Stimulated activated naive CD4-positive, alpha-beta T cell (primary cell): ENCODE data around the gene TBX4.

Experiments used
- DNase-seq, 6 experiments: peaks; one replicate each; lab custom pipeline; 2025; lab: John Stamatoyannopoulos, UW

The TBX4 gene

DNA sequence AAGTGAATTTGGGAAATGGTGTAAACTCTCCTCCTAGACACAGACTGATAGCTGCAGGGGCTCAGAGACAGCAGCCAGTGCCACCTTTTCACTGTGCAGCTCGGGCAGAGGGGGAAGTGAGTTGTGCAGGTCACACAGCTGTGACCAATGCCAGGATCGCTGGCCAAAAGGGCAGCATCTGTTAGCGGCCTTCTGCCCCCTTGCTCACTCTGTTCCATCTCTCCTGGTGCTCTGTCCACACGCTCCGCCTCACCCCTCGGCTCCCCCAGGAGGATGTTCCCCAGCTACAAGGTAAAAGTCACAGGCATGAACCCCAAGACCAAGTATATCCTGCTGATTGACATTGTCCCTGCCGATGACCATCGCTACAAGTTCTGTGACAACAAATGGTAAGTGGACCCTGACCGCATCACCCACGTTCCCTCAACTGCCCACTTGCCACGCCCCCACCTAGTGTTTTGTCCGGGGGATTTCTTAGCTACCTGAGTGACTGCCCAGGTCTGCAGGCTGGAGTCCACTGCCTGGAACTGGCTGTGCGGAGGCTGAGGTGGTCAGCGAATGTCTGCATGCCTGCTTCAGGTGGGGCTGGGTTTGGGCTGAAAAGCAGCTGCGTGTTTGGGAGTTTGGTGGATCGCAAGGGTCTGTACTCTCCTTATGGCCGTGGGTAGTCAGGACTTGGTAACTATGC lies 13.5 kb downstream of the TBX4 start:
- no peak for DNase-seq

DNA sequence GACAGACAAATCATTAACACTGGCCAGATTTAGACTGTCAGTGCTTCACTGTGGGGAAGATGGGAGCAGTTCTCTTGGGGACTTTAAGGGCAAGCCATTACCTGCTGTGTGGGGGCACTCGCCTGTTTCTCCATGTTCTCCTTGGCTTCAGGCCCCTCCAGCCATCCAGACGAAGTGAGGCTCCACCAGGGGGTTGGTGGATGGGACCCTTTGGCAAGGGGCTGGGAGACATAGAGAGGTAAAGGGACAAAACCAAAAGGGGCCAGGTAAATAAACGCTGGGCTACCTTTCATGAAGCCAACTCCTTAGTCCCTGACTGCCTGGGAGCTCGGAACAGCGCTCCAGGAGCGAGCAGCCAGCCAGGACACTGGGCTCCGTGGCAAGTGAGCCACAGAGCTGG lies 14.0 kb downstream of the TBX4 start:
- no peak for DNase-seq

DNA sequence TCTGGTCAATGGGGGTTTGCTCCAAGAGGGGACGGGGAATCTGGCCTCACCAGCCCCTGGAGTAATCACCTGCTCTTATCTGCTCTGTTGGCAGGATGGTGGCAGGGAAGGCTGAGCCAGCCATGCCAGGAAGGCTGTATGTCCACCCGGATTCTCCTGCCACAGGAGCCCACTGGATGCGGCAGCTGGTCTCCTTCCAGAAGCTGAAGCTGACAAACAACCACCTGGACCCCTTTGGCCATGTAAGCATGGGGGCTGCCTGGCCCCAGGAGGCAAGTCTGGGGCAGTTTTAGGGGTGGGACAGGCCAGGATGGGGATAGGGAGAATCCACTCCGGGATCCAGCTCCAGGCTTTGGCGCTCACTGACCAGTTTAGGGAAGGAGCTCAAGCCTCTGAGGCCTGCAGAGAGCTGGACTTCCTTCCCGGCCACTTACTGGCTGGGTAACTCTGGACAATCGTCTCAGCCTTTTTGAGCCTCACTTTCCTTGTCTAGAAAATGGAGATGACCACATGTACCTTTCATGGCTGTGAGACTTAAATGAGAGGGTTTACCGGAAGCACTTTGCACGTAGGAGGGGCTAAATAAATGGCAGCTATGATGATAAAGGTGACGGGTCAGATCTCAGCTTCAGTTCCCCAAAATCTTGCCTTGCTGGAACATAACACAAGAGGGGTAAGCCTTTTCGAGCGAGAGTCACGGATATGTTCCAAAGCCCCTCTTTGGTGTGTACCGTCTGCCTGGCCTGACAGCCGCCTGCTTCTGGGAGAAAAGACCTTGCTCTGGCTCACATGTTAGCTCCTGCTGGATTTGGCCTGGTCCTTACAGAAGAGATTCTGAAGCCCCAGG lies 15.4 kb downstream of the TBX4 start:
- DNase-seq: no peak

DNA sequence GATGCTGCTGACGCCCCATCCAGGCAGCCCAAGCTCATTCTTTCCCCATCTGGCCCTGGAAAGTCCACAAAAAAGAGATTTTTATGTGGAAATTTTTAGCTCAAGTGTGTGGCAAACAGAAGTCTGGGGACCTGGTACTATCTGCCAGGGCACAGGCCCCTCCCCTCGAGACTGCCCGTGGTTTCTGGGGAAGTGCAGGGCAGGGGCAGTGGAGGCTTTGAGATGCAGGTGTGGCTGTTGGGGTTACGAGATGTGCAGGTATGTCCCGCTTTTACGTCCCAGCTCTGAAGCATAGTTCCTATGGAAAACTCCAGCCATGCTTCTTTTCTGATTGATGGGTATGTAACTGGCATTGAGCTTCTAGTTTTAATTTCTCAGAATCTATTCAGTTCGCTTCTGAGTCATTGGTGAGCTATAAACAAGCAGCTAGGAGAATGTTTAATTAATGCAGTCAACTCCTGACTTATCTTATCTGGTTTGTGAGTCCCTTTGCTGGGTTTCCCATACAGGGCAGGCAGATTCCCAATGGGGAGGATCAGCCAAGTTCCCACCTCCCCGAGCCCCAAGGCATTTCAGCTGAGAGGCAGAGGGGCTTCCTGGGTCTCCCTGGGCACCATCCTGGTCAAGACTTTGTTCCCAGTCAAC lies 16.2 kb downstream of the TBX4 start:
- DNase-seq: no peak

DNA sequence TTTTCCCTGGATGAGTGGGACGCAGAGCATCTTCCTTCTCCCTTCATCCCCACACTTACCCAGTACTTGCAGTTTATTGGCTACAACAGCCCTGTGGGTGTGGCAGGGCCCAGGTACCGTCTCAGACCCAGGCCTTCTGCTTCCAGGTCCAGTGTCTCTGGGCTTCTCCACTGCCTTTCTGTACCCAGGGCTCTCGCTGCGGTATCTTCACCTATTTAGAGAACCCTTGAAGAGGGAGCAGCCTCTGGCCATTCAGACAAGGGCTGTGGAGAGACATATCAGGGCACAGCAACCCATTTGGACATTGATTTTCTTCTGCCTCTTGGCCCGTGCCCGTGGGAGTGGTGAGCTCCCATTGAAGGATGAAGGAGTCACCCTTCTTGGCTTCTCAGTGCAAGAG lies 17.3 kb downstream of the TBX4 start:
- DNase-seq: no peak

DNA sequence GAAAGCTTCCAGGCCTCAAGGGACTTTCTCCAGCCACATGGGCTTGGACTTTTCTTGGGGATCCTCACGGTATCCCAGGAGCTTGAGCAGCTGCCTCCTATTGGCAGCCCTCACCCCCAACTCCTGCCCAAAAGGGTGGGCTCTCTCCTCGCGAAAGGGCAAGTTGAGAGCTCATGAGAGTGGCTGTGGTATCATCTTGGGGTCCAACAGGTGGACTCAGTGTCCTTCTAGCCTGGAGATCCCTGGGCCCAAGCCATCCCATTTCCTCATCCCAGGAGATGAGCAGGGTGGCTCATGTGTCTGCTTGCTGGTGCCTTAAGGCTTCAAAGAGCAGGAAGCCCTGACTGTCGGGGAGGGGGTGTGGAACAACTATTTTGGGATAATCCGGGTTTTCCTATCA lies 17.7 kb downstream of the TBX4 start:
- no peak for DNase-seq

DNA sequence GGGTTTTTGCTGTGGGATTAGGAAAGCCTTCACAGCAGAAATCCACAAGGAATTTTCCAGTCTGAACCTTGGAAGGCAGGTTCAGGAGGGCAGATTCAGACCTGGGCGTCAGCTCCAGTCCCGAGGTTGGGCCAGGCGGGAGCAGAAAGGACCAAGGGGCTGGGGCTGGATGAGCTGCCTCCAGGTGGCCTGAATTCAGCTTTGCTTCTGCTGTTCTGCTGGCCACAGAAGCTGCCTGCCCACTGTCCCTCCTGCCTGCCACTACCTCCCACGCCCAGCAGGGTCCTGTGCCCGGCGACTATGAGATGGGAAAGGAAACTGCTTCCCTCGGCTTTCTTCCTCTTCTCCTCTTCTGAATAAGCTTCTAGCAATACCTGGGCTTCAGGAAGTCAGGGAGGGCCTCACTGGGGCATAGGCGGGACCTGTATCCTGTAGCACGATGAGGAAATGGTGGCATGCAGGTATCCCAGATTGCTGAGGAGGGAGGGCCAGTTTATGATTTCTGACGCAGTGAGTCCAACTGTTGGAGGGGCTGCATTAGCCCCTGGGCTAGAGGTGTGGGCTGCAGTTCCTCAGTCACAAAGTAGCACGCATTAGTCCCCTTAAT lies 18.4 kb downstream of the TBX4 start:
- DNase-seq: no peak

DNA sequence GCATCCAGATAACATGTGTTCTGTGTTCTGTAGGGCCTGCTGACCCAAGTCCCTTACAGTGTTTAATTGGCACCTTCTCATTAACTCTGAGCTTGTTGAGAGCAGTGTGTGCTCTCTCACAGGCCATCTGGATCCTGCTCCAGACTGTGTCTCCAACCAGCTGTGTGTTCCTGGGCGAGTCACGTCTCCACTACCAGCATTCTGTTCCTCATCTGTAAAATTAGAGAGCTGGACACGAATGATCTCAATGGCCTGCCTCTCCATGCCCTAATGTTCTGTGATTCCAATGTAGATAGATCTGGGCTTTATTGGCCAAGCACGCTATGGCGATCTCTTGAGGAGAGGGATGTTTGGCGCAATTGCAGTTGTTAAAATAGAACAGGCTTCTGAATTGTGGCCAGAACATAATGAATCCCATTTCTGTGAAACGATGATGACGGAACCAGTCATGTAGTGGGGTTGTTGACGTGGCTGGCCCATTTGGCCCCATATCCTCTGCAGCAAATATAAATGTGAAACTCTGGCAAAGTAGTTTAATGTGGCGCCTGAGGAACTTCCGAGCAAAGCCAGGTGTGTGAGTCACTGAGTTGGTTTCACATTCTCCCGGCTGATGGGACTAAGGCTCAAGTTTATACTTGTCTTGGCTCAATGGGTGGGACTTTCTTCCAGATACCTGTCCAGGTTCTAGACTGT lies 22.2 kb downstream of the TBX4 start:
- no peak for DNase-seq

DNA sequence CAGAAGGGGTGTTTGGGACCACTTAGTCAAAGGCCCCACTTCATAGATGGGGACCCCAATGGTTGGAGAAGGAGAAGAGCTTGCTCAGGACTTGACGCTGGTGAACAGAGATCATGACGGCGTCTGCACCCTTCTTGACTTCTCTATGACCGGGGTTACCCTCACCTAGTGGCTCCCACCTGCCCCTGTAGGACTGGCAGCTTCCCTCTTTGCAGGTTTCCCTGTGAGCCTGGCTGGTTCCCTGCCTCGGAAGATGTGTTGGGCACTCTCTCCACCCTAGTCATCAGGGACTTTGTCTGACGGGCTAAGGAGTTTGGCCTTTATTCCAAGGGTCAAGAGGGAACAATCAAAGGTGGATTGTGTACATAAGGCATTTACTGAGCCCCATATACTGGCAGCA lies 22.7 kb downstream of the TBX4 start:
- DNase-seq: no peak

DNA sequence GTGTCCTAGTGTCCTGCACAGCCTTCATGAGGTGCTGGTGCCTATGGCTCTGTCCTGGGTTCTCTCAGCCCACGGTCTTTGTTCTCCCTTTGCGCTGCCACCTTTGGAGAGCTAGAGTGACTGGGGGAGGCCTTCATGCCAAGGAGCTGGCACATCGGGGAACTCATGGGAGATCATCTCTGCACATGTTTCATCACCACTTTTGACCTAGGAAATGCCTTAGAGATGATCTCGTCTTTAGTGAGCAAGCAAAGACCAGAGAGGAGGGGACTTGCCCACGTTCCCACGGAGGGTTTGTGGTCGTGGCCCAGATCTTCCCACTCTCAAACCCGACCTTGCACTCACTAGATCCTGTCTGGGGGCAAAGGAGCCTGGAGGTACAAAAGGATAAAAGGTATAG lies 23.5 kb downstream of the TBX4 start:
- DNase-seq: no peak

DNA sequence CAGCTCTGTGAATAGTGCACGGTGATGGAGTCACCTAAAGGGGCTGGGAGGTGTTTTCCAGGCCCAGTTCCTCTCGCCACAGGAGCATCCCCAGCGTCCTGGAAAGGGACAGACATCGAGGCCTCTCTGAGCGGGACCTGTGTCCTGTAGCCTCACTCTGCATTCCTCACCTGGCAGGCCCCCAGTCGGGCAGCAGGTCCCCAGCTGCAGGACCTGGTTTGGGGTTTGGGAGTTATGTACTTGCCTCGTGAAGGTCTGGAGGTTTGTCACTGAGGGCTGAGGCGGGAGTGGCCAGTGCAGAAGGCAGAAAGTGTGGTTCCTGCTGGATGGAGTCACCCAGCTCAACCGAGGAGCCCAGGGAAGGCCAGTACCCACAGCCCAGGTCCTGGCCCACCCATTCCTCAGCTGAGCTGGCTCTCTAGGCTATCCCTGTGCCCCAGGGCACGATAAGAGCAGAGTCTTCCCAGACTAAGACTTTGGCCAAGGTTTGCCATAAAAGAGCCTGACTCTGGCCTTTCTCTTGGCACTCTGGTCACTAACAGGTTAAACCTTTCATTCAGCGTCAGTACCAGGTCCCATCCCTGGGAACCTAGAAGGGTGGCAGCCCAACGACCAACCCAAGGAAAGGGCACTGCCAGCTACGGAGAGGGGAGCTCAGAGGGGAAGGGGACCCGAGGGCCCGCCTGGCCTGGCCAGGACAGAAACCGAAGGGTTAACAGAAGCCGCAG lies 24.4 kb downstream of the TBX4 start:
- no peak for DNase-seq

DNA sequence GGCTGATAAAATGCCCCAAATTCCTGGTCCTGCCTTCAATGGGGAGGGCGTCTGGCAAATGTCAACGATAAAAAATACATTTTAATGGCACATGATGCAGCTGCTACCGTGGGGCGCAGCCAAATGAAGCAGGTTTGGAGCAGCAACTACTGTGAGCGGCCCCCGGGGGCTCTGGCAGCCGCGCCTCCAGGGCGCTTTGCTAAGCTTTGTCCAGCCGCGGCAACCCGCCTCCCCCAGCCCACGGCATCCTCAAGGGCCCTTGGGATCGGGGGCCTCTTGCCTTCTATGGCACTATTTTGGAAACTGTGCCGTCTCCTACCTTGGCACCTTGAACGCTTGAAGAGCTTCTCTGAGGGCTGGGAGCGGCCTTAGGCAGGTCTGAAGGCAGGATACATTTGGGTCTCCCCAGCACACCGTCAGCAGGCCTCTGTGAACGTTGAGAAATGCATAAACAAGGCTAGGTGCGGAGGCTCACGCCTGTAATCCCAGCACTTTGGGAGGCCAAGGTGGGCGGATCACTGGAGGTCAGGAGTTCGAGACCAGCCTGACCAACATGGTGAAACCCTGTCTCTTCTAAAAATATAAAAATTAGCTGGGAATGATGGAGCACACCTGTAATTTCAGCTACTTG lies 25.1 kb downstream of the TBX4 start:
- no peak for DNase-seq

DNA sequence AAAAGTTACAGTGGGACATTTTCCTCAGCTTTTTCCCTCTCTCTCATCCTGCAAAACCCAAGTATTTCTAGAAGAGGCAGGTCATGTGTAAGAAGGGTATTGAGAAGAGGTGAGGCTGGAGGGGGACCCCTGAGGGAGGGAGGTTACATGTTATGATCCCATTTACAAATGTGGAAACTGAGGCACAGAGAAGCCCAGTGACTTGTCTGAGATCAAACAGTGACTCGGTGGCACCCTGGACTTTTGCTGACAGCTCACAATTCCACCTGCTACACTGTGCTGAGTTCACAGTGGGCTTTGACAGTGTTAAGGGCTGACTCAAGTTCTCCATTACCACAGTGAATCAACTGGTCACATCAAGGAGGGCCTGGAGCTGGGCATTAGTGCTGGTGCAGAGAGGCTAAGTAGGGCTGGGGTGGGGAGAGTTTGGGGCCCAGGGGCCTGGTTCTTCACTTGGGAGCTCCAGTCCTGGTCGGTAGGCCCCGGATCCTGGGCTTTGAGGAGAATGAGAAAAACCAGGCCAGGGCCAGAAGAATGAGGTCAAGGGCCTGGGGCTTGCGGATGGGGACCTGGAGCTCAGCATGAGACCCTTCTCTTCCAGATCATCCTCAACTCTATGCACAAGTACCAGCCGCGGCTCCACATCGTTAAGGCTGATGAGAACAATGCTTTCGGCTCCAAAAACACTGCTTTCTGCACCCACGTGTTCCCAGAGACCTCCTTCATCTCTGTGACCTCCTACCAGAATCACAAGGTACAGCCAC lies 26.0 kb downstream of the TBX4 start:
- DNase-seq: no peak

DNA sequence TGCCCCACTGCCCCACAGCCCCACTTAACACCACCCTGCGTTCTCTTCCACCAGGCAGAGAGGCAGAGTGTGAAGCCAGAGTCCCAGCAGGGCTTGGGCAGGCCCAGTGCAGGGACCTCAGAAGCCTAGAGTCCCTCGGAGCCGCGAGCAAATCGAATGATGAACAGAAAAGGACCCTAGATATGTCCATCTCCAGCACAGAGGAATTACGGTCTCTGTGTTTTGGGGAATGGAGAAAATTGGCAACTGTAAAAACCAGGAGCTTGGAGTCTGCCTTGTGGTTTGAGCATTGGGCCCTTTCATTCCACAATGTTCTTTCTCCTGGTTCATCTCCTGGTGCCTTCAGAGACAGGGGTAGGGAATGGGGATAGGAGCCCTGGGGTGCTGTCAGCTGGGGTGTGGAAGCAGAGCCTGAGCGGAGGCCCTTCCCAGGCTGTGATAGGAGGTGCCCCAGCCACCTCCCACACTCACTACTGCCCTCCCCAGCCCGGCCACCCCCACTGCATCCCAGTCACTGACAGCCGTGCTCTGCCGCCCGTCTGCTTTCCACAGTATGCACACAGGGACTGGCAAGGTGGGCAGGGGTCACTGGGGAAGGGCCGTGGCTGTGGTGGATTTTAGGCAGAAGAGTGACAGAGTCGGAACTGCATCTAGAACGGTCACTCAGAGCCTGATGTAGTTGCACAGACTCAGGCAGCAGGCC lies 26.7 kb downstream of the TBX4 start:
- no peak for DNase-seq

DNA sequence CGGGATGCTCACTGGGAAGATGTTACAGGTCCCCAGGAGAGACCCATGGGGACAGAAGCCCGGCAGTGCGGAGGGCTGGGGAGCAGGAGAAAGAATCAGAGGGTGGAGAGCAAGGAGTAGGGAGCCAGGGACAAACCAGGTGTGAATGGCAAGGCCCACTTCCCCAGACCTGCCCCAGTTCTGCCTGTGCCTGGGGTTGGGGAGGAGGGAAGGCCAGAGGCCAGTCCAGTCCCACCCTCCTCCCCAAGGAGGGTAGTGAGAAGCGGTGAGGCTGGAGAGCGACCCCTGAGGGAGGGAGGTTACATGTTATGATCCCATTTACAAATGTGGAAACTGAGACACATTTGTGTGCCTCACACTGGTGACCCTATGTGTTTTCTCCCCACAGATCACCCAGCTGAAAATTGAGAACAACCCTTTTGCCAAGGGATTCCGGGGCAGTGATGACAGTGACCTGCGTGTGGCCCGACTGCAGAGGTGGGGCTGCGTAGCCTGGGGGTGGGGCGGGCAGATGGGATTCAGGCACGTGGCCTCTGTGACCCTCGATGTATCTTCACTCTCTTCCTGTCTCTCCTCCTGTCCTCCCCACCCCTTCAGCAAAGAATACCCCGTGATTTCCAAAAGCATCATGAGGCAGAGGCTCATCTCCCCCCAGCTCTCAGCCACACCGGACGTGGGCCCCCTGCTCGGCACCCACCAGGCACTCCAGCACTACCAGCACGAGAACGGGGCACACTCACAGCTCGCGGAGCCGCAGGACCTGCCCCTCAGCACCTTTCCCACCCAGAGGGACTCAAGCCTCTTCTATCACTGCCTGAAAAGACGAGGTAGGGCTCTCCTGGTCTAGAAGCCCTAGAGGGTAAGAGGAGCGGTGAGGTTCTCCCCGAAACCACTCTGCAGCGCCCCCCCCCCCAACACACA lies 27.5 kb downstream of the TBX4 start:
- DNase-seq: no peak

DNA sequence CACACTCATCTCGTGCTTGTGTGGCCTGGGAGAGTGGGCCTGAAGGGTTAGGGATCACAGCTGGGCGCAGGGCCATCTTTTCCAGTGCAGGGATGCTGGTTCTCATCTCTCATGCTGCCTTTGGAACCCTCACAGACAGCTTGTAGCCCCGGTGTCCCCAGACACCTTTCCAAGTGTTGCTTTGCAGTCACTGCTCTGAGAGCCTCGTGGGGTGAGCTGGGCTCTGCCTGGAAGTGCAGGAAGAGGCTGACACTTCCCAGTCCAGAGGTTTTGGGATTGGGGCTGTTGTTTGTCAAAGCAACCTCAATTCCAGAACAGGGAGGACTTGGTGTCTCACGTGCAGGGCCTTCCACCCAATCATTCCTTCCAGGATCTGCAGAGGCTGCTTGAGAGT lies 28.2 kb downstream of the TBX4 start:
- DNase-seq: no peak

DNA sequence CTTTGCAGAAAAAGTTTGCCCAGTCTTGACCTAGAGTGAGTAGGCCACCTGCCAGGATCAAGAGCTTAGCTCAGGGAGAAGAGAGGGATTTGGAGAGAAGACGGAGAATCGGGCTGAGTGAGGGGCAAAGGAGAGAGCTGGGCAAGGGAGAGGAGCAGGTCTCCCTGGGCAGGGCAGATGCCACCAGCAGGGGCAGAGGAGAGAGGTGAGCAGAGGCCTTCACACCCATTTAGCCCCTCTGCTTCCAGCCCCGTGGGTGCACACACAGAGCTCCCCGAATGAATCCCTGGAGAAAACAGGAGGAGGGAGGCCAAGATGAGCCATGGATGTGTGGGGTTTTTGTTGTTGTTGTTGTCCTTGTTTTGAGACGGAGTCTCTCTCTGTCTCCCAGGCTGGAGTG lies 29.2 kb downstream of the TBX4 start:
- DNase-seq: no peak

DNA sequence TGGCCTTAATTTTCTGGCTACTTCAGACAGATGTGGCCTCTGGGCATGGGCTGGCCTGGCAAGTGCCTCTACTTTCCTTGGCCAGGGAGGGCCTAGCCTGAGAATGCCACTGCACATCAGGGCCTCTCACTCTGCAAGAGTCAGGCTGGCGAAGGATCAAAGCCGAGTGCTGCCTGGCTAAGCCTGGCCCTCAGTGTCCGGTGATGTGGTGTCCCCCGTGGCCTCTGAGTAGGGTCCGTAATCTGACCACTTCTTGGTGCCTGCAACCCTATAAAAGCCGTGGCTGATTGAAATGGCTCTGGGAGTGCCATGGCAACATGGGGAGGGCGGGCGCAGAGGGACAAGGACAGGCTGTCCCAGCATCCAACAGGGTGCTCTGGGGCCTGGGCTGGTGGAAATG lies 30.2 kb downstream of the TBX4 start:
- DNase-seq: no peak

DNA sequence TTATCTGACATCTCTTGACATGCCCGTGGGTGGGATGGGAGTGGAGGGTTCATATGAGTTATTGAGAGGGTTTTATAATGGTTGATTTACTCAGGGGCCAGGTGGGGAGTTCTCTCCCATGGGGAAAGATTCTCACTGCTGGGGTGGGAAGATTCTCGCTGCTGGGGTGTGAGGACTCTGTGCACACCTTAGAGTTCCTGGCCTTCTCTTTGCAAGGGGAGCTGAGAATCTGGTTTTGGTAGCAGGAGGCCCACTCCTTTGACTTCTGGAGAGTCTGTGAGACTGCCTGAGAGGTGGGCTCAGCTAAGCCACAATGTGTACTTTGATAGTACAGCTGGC lies 31.5 kb downstream of the TBX4 start:
- no peak for DNase-seq
